Measurements from ENCODE around the gene UNC79.

Gene UNC79

DNA sequence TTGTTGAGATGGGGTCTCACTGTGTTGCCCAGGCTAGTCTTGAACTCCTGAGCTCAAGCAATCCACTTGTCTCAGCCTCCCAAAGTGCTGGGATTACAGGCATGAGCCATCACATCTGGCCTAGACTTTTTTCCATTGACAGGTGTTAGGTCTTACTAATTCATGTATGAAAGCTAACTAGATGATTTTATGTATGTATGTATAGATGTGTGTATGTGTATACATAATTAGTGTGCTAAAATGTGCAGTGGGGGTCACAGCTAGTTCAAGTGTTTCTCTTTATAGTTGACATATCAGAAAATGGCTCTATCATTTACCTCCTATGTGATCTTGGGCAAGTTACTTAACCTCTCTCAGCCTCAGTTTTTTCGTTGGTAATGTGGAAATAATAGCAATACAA, 23.5 kb downstream of the UNC79 start:
- DNase-seq, result no peak
- Histone ChIP-seq H3K4ac (ENCODE audit: low read depth in 1 of 2, low read length in 2 of 2) (no peak overlapping the region), H3K79me1 (replicated peaks; ENCODE audit: low read length, poor library complexity, severe bottlenecking) (no peaks in the 10 kb centered on the region), H3K36me3 (ENCODE audit: control insufficient read depth in 1 of 2, insufficient read depth in 2 of 2, low read depth in 1 of 2, low read length in 2 of 2) (no peaks in the 10 kb centered on the region), H3K4me3 (ENCODE audit: insufficient read depth in 1 of 2, low read depth in 1 of 2, low read length in 2 of 2) (no peak overlapping the region), H3K4me1 (ENCODE audit: control insufficient read depth, insufficient read depth, low read depth, low read length) (no peaks in the 10 kb centered on the region), H3K18ac (ENCODE audit: low read depth in 1 of 2, low read length in 2 of 2) (no peak overlapping the region), H3K9me3 (ENCODE audit: control insufficient read depth, low read length) (no peaks in the 10 kb centered on the region), H2AFZ (ENCODE audit: low read depth, low read length) (no peak overlapping the region), H3K4me2 (ENCODE audit: low read length, poor library complexity, severe bottlenecking) (no peak overlapping the region), H4K91ac (ENCODE audit: low read length) (no peak overlapping the region), H2BK15ac (ENCODE audit: low read depth, poor library complexity, severe bottlenecking) (no peak overlapping the region), H4K8ac (ENCODE audit: low read length) (no peak overlapping the region), H2BK12ac (ENCODE audit: low read length in 2 of 2) (no peak overlapping the region), H3K14ac (ENCODE audit: low read length in 2 of 2) (no peak overlapping the region), H3K9ac (ENCODE audit: low read length) (no peak overlapping the region), H3K27me3 (ENCODE audit: control insufficient read depth in 1 of 2, insufficient read depth in 1 of 2, low read length in 2 of 2) (no peaks in the 10 kb centered on the region), H3K27ac (ENCODE audit: low read length, poor library complexity, severe bottlenecking) (no peak overlapping the region), H2BK120ac (ENCODE audit: low read depth, low read length) (no peak overlapping the region), H2AK5ac (ENCODE audit: low read length, severe bottlenecking) (no peak overlapping the region), H3K23ac (ENCODE audit: low read length in 2 of 2) (no peak overlapping the region), H2BK5ac (ENCODE audit: low read depth, low read length, poor library complexity, severe bottlenecking) (no peak overlapping the region)
- WGBS, result no CpG with 5 or more reads among the region's 1 CpG

DNA sequence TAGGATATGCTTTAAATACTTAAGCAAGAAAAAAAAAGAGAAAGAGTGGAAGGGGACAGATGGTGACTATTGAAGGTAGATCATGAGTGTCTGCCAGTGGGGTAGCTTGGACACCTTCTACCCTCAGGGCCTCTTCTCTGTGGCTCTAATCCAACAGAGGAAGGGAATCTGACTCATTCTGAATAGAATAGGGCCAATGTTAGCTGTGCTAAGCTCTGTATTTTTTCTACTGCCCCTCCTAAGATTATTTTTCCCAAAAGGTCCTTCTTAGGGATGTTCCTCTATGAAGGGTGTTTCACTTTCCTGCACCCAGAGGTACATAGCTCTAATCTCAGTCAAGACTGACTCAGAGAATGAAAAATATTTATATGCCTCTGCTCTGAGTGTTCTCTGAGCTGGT, 25.6 kb downstream of the UNC79 start:
- H4K8ac ChIP-seq (ENCODE audit: low read length), result no peak overlapping the region
- no peak overlapping the region for H3K18ac ChIP-seq (ENCODE audit: low read depth in 1 of 2, low read length in 2 of 2)
- H2BK12ac ChIP-seq (ENCODE audit: low read length in 2 of 2), result no peak overlapping the region
- no peaks in the 10 kb centered on the region for H3K4me1 ChIP-seq (ENCODE audit: control insufficient read depth, insufficient read depth, low read depth, low read length)
- no peak overlapping the region for H2BK5ac ChIP-seq (ENCODE audit: low read depth, low read length, poor library complexity, severe bottlenecking)
- H3K4me2 ChIP-seq (ENCODE audit: low read length, poor library complexity, severe bottlenecking), result no peak overlapping the region
- H3K4me3 ChIP-seq (ENCODE audit: insufficient read depth in 1 of 2, low read depth in 1 of 2, low read length in 2 of 2), result no peak overlapping the region
- no peaks in the 10 kb centered on the region for H3K79me1 ChIP-seq (replicated peaks; ENCODE audit: low read length, poor library complexity, severe bottlenecking)
- no peaks in the 10 kb centered on the region for H3K9me3 ChIP-seq (ENCODE audit: control insufficient read depth, low read length)
- no peak overlapping the region for H2BK15ac ChIP-seq (ENCODE audit: low read depth, poor library complexity, severe bottlenecking)
- H4K91ac ChIP-seq (ENCODE audit: low read length), result no peak overlapping the region
- H3K9ac ChIP-seq (ENCODE audit: low read length), result no peak overlapping the region
- no peak overlapping the region for H2AFZ ChIP-seq (ENCODE audit: low read depth, low read length)
- no peak overlapping the region for H2AK5ac ChIP-seq (ENCODE audit: low read length, severe bottlenecking)
- H3K23ac ChIP-seq (ENCODE audit: low read length in 2 of 2), result no peak overlapping the region
- no peaks in the 10 kb centered on the region for H3K27me3 ChIP-seq (ENCODE audit: control insufficient read depth in 1 of 2, insufficient read depth in 1 of 2, low read length in 2 of 2)
- H3K27ac ChIP-seq (ENCODE audit: low read length, poor library complexity, severe bottlenecking), result no peak overlapping the region
- no peak for DNase-seq
- H3K14ac ChIP-seq (ENCODE audit: low read length in 2 of 2), result no peak overlapping the region
- no peaks in the 10 kb centered on the region for H3K36me3 ChIP-seq (ENCODE audit: control insufficient read depth in 1 of 2, insufficient read depth in 2 of 2, low read depth in 1 of 2, low read length in 2 of 2)
- H3K4ac ChIP-seq (ENCODE audit: low read depth in 1 of 2, low read length in 2 of 2), result no peak overlapping the region
- H2BK120ac ChIP-seq (ENCODE audit: low read depth, low read length), result no peak overlapping the region

DNA sequence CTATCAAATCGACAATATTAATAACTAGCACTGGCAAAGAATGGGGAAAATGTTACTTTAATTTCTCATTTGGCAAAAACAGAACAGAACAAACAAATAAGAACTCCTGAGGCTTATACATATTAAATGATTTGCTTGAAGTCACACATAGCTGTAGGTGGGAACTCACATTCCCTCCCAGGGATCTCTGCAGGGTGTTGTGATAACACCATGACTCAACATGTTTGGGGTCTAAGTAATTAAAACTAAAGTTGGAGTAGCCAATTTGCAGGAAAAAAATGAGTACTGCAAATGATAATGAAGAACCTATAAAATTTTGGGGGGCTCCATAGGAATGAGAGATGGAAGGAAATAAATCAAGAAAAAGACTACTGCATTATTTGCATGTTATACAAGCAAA, 27.5 kb downstream of the UNC79 start:
- Histone ChIP-seq H4K91ac (ENCODE audit: low read length) (no peak overlapping the region), H3K18ac (ENCODE audit: low read depth in 1 of 2, low read length in 2 of 2) (no peak overlapping the region), H2BK12ac (ENCODE audit: low read length in 2 of 2) (no peak overlapping the region), H3K23ac (ENCODE audit: low read length in 2 of 2) (no peak overlapping the region), H2BK5ac (ENCODE audit: low read depth, low read length, poor library complexity, severe bottlenecking) (no peak overlapping the region), H3K9ac (ENCODE audit: low read length) (no peak overlapping the region), H2BK15ac (ENCODE audit: low read depth, poor library complexity, severe bottlenecking) (no peak overlapping the region), H3K4ac (ENCODE audit: low read depth in 1 of 2, low read length in 2 of 2) (no peak overlapping the region), H3K4me2 (ENCODE audit: low read length, poor library complexity, severe bottlenecking) (no peak overlapping the region), H3K27me3 (ENCODE audit: control insufficient read depth in 1 of 2, insufficient read depth in 1 of 2, low read length in 2 of 2) (peaks cover 0 to 4% of the 10 kb centered on the region in 2 experiments), H3K79me1 (replicated peaks; ENCODE audit: low read length, poor library complexity, severe bottlenecking) (no peaks in the 10 kb centered on the region), H4K8ac (ENCODE audit: low read length) (no peak overlapping the region), H2AFZ (ENCODE audit: low read depth, low read length) (no peak overlapping the region), H3K9me3 (ENCODE audit: control insufficient read depth, low read length) (no peaks in the 10 kb centered on the region), H2BK120ac (ENCODE audit: low read depth, low read length) (no peak overlapping the region), H2AK5ac (ENCODE audit: low read length, severe bottlenecking) (no peak overlapping the region), H3K27ac (ENCODE audit: low read length, poor library complexity, severe bottlenecking) (no peak overlapping the region), H3K4me1 (ENCODE audit: control insufficient read depth, insufficient read depth, low read depth, low read length) (no peaks in the 10 kb centered on the region), H3K4me3 (ENCODE audit: insufficient read depth in 1 of 2, low read depth in 1 of 2, low read length in 2 of 2) (no peak overlapping the region), H3K36me3 (ENCODE audit: control insufficient read depth in 1 of 2, insufficient read depth in 2 of 2, low read depth in 1 of 2, low read length in 2 of 2) (no peaks in the 10 kb centered on the region), H3K14ac (ENCODE audit: low read length in 2 of 2) (no peak overlapping the region)
- no CpG with 5 or more reads among the region's 1 CpG for WGBS
- DNase-seq, result no peak

DNA sequence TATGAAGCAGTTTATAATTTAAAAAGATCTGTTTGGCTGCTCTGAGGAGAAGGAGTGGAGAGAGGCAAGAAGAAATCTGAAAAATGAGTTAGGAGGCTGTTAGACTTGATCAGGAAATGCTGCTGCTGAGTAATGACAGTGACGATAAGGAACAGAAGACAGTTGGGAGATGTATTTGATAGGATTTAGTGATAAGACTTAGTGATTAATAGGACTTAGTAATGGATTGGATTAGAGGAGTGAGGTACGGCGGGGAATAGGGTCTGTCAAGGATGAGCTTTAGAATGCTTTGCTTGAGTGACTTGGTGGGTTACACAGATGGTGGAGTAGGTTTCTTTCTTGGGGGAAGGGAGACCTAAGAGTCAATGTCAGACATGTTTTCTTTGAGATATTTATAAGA, 31.7 kb downstream of the UNC79 start:
- Histone ChIP-seq H3K27ac (ENCODE audit: low read length, poor library complexity, severe bottlenecking) (no peak overlapping the region), H3K4me1 (ENCODE audit: control insufficient read depth, insufficient read depth, low read depth, low read length) (no peaks in the 10 kb centered on the region), H3K27me3 (ENCODE audit: control insufficient read depth in 1 of 2, insufficient read depth in 1 of 2, low read length in 2 of 2) (peaks cover 0 to 4% of the 10 kb centered on the region in 2 experiments), H2AFZ (ENCODE audit: low read depth, low read length) (no peak overlapping the region), H2BK5ac (ENCODE audit: low read depth, low read length, poor library complexity, severe bottlenecking) (no peak overlapping the region), H2AK5ac (ENCODE audit: low read length, severe bottlenecking) (no peak overlapping the region), H2BK15ac (ENCODE audit: low read depth, poor library complexity, severe bottlenecking) (no peak overlapping the region), H3K9me3 (ENCODE audit: control insufficient read depth, low read length) (no peaks in the 10 kb centered on the region), H4K91ac (ENCODE audit: low read length) (no peak overlapping the region), H2BK120ac (ENCODE audit: low read depth, low read length) (no peak overlapping the region), H3K79me1 (replicated peaks; ENCODE audit: low read length, poor library complexity, severe bottlenecking) (no peaks in the 10 kb centered on the region), H3K4me2 (ENCODE audit: low read length, poor library complexity, severe bottlenecking) (no peak overlapping the region), H3K9ac (ENCODE audit: low read length) (no peak overlapping the region), H2BK12ac (ENCODE audit: low read length in 2 of 2) (no peak overlapping the region), H3K18ac (ENCODE audit: low read depth in 1 of 2, low read length in 2 of 2) (no peak overlapping the region), H3K14ac (ENCODE audit: low read length in 2 of 2) (no peak overlapping the region), H4K8ac (ENCODE audit: low read length) (no peak overlapping the region), H3K4me3 (ENCODE audit: insufficient read depth in 1 of 2, low read depth in 1 of 2, low read length in 2 of 2) (no peak overlapping the region), H3K4ac (ENCODE audit: low read depth in 1 of 2, low read length in 2 of 2) (no peak overlapping the region), H3K23ac (ENCODE audit: low read length in 2 of 2) (no peak overlapping the region), H3K36me3 (ENCODE audit: control insufficient read depth in 1 of 2, insufficient read depth in 2 of 2, low read depth in 1 of 2, low read length in 2 of 2) (no peaks in the 10 kb centered on the region)
- WGBS, result 82% methylated on average over 3 of the region's 3 CpGs
- no peak for DNase-seq

Measured in mesenchymal stem cell (in vitro differentiated cells and primary cell).